Right lobe of liver (tissue), 4 donors: ENCODE measurements around the gene CCND2.

Source experiments
- CTCF ChIP-seq, 4 donors: fragments of 200-600 bp in 3 of 4; fragments of 450-650 bp in 1 of 4; IDR thresholded peaks; one replicate each; pipeline versions ENCODE4 v1.5.1 to v1.8.0; 2016 to 2022; ENCODE audit warnings: antibody characterized with exemption in 4 of 4, mild to moderate bottlenecking in 2 of 4
- POLR2A ChIP-seq: fragments of 450-650 bp; IDR thresholded peaks from one replicate; pipeline ENCODE4 v1.6.1; 2017; ENCODE audit warnings: antibody characterized with exemption, mild to moderate bottlenecking
- donor health status: DM: no; HTN: no; CAD: no.
- donor health status: DM: no; HTN: no; CAD: no.
- donor health status: DM: no; HTN: yes; CAD: no.

- TF ChIP-seq CTCF (IDR thresholded peaks at IDR 0.05), result no peak
- TF ChIP-seq POLR2A, result no peak
Measured at GRCh38 chr12:4282103-4282891, 8.7 kb downstream of the CCND2 start.
